PC-9 (cell line): ENCODE results near the gene ADAMTS2.

Experiments
- EZH2 ChIP-seq: fragments of 200-600 bp; sonication (generic); IDR thresholded peaks from 2 replicates; pipeline ENCODE4 v1.8.0; 2017; ENCODE audit warnings: antibody characterized with exemption, low read depth
- TF ChIP-seq, protein P1 (sequence below): fragments of 200-600 bp; sonication (generic); conservative IDR thresholded peaks from 2 replicates; pipeline ENCODE4 v1.6.1; 2017; ENCODE audit warnings: mixed run types, antibody characterized with exemption, mild to moderate bottlenecking, moderate library complexity

DNA sequence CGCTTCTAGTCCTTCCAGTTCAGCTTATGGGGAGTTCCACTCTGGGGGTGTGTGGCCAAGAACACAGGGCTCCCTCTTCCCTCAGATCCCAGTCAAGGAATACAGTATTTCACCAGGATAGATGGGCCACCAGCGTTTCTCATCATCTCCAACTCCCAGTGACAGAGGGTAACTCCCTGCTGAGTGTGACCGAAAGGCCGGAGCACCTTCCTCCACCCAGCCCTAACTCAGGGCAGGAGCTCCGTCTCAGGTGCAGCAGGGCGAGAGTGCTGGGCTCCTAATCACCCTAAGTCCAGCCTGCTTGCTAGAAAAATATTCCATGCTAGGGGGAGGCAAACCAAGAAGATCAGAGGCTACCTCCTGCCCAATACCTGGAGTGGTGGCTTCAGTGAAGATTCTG, 102.6 kb downstream of the ADAMTS2 start:
- TF ChIP-seq, protein P1, sequence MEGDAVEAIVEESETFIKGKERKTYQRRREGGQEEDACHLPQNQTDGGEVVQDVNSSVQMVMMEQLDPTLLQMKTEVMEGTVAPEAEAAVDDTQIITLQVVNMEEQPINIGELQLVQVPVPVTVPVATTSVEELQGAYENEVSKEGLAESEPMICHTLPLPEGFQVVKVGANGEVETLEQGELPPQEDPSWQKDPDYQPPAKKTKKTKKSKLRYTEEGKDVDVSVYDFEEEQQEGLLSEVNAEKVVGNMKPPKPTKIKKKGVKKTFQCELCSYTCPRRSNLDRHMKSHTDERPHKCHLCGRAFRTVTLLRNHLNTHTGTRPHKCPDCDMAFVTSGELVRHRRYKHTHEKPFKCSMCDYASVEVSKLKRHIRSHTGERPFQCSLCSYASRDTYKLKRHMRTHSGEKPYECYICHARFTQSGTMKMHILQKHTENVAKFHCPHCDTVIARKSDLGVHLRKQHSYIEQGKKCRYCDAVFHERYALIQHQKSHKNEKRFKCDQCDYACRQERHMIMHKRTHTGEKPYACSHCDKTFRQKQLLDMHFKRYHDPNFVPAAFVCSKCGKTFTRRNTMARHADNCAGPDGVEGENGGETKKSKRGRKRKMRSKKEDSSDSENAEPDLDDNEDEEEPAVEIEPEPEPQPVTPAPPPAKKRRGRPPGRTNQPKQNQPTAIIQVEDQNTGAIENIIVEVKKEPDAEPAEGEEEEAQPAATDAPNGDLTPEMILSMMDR: no peak
- TF ChIP-seq EZH2: no peak
